ENCODE measurements around the gene FAM110D. TPM values are rescaled to one million over a fixed set of nuclear protein-coding genes. Genes with fewer than 3 reads are reported as not detected.

FAM110D gene
- total RNA-seq, 1 experiment from 2014 or later: not detected

DNA sequence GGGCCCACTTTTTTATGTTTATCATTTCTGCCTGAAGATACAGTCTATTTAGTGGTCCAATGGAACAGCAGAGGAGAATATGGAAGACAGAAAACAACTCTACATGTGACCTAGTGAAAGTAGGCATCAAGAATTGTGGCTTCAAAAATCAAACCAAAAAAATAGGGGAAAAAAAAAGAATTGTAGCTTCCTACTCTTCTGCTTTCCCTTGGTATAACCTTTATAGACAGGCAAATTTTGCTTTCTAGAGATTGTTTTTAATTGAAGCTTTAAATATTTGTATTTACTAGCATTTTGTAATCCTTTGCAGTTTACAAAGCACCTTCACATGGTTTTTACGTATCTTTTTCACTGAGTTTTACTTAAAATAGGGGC lies 32.9 kb upstream of the FAM110D start:
- H3K4me3 ChIP-seq (ENCODE audit: low read length): peak overlapping the region; percentile 31
- peak overlapping the region; percentile 53 for H3K9ac ChIP-seq (ENCODE audit: low read length)
- POLR2A ChIA-PET (ENCODE audit: unreplicated experiment): interaction anchor here (0.7 kb wide), 1 partner anchor 249 kb away, joined by 3 read pairs; no protein-coding TSS in a partner anchor
- TSS peak; percentile 76 for BruUV-seq (replicated peaks)
- peaks cover 69% of the 10 kb centered on the region for H3K4me1 ChIP-seq (ENCODE audit: insufficient read depth, low read length)
- CTCF ChIA-PET: interaction anchor here (1.5 kb wide), 1 partner anchor 19 kb away, joined by 5 read pairs; no protein-coding TSS in a partner anchor
- intact Hi-C loops (cut with micrococcal nuclease): loop anchor here (2.0 kb wide), 1 partner anchor 19 kb away; no protein-coding TSS in a partner anchor
- peaks cover 17% of the 10 kb centered on the region for H3F3A ChIP-seq (ENCODE audit: low read length, unreplicated experiment)
- TF ChIP-seq, protein P1, sequence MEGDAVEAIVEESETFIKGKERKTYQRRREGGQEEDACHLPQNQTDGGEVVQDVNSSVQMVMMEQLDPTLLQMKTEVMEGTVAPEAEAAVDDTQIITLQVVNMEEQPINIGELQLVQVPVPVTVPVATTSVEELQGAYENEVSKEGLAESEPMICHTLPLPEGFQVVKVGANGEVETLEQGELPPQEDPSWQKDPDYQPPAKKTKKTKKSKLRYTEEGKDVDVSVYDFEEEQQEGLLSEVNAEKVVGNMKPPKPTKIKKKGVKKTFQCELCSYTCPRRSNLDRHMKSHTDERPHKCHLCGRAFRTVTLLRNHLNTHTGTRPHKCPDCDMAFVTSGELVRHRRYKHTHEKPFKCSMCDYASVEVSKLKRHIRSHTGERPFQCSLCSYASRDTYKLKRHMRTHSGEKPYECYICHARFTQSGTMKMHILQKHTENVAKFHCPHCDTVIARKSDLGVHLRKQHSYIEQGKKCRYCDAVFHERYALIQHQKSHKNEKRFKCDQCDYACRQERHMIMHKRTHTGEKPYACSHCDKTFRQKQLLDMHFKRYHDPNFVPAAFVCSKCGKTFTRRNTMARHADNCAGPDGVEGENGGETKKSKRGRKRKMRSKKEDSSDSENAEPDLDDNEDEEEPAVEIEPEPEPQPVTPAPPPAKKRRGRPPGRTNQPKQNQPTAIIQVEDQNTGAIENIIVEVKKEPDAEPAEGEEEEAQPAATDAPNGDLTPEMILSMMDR (conservative IDR thresholded peaks at IDR 0.05; ENCODE audit: low read depth, low read length): no peak
- TF ChIP-seq EZH2phosphoT487 (IDR thresholded peaks at IDR 0.05; ENCODE audit: borderline replicate concordance, low read length) (no peak), EZH2 (IDR thresholded peaks at IDR 0.05; ENCODE audit: low read length, unreplicated experiment) (no peak)
- no peaks in the 10 kb centered on the region for H3K36me3 ChIP-seq (ENCODE audit: low read depth, low read length)
- peak overlapping the region; percentile 76 for H3K4me2 ChIP-seq (ENCODE audit: low read length)
- peak overlapping the region; percentile 94 for H3K27ac ChIP-seq (ENCODE audit: low read length)
- H4K20me1 ChIP-seq (ENCODE audit: low read length): no peaks in the 10 kb centered on the region
- H3K9me3 ChIP-seq (ENCODE audit: low read length): no peaks in the 10 kb centered on the region
- no peaks in the 10 kb centered on the region for H3K9me2 ChIP-seq (replicated peaks; ENCODE audit: low read length)
- ATAC-seq: no peak
- H2AFZ ChIP-seq (ENCODE audit: low read length): no peak overlapping the region
- no peak for DNase-seq
- H3K79me2 ChIP-seq (ENCODE audit: low read length): peaks cover 29% of the 10 kb centered on the region
- no peaks in the 10 kb centered on the region for H3K27me3 ChIP-seq (ENCODE audit: low read length)

DNA sequence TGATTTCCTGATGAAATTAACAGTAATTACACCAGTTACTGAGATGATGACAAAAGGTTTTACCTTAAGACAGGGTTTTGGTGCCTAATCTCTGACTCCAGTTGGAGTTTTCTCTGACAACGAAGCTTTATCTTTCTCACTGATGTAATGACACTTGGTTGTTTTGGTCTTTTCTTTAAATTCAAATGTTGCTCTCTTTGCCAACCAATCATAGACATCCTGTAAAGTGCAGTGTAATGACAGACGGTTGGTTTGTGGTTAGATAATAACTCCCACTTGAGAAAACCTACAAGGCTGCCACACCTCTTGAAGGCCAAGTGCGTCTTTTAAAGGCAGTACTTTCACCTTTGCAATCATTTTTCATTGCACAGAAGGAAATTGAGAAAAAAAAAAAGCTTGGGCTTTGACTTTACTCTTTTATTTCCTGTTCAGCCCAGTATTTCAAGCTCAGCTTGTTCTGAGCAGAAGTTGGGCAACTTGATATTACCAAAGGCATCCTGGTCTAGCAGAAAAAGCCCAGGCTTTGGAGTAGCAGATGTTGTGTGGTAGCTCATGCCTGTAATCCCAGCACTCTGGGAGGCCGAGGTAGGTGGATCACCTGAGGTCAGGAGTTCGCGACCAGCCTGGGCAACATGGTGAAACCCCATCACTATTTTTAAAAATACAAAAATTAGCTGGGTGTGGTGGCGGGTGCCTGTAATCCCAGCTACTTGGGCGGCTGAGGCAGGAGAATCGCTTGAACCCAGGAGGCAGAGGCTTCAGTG lies 32.4 kb upstream of the FAM110D start:
- Histone ChIP-seq H3K4me1 (ENCODE audit: insufficient read depth, low read length) (peaks cover 63% of the 10 kb centered on the region), H3K4me3 (ENCODE audit: low read length) (peak overlapping the region; percentile 31), H3F3A (ENCODE audit: low read length, unreplicated experiment) (peaks cover 14% of the 10 kb centered on the region), H3K27ac (ENCODE audit: low read length) (peak overlapping the region; percentile 94), H3K9me2 (replicated peaks; ENCODE audit: low read length) (no peaks in the 10 kb centered on the region), H3K4me2 (ENCODE audit: low read length) (peak overlapping the region; percentile 76), H3K79me2 (ENCODE audit: low read length) (peaks cover 29% of the 10 kb centered on the region), H2AFZ (ENCODE audit: low read length) (no peak overlapping the region), H3K9me3 (ENCODE audit: low read length) (no peaks in the 10 kb centered on the region), H3K27me3 (ENCODE audit: low read length) (no peaks in the 10 kb centered on the region), H4K20me1 (ENCODE audit: low read length) (no peaks in the 10 kb centered on the region), H3K36me3 (ENCODE audit: low read depth, low read length) (no peaks in the 10 kb centered on the region), H3K9ac (ENCODE audit: low read length) (peak overlapping the region; percentile 55)
- ATAC-seq (peak; percentile 72), DNase-seq (peak; percentile 92)
- intact Hi-C loops (cut with micrococcal nuclease): loop anchor here (2.0 kb wide), 1 partner anchor 18 kb away; no protein-coding TSS in a partner anchor
- TF ChIP-seq, protein P1 (conservative IDR thresholded peaks at IDR 0.05; ENCODE audit: low read depth, low read length): no peak
- TF ChIP-seq EZH2phosphoT487 (IDR thresholded peaks at IDR 0.05; ENCODE audit: borderline replicate concordance, low read length) (no peak), EZH2 (IDR thresholded peaks at IDR 0.05; ENCODE audit: low read length, unreplicated experiment) (no peak)
- BruUV-seq (replicated peaks): no TSS peak
- ChIA-PET CTCF (interaction anchor here (0.5 to 1.5 kb wide), 6 partner anchors 17 to 570 kb away, joined by 3 to 5 read pairs (median 3); no protein-coding TSS in a partner anchor), POLR2A (ENCODE audit: unreplicated experiment) (interaction anchor here (0.5 to 0.7 kb wide), 5 partner anchors 12 to 306 kb away, joined by 3 to 8 read pairs (median 3); no protein-coding TSS in a partner anchor)

Data from PC-3 (cell line).